ENCODE measurements around the gene SLC35E1. TPM values are rescaled to one million over a fixed set of nuclear protein-coding genes. Genes with fewer than 3 reads are reported as not detected.

SLC35E1 gene
- total and polyA plus RNA-seq, 9 donors: 17.6 to 39.7 (median 30.2) TPM

DNA sequence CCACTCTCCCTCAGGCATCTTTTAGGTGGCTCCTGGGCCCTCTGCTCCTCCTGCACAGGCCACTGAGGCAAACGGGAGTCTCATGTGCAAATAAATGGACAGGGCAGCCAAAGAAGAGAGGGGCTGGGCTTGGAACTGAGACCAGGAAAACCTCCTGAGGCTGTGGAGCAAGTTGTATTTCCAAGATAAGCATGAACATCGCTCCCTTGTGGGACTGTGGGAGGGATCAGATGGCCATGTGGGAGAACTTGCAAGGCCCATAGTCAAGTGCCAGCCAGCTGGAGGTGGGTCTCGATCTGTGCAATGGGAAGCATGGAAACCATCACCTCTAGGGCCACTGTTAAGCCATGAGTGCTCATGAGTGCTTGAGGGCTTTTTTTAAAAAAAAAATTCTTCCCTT, 30.9 kb upstream of the SLC35E1 start:
- Histone ChIP-seq H3K27ac (no peak overlapping the region), H3K9me3 (no peaks in the 10 kb centered on the region), H3K36me3 (no peaks in the 10 kb centered on the region), H3K4me1 (ENCODE audit: insufficient read depth) (peaks cover 15% of the 10 kb centered on the region), H3K27me3 (no peaks in the 10 kb centered on the region), H3K4me3 (no peak overlapping the region)
- intact Hi-C loops (cut with DNase I): no loop called here
- TF ChIP-seq, protein P1, sequence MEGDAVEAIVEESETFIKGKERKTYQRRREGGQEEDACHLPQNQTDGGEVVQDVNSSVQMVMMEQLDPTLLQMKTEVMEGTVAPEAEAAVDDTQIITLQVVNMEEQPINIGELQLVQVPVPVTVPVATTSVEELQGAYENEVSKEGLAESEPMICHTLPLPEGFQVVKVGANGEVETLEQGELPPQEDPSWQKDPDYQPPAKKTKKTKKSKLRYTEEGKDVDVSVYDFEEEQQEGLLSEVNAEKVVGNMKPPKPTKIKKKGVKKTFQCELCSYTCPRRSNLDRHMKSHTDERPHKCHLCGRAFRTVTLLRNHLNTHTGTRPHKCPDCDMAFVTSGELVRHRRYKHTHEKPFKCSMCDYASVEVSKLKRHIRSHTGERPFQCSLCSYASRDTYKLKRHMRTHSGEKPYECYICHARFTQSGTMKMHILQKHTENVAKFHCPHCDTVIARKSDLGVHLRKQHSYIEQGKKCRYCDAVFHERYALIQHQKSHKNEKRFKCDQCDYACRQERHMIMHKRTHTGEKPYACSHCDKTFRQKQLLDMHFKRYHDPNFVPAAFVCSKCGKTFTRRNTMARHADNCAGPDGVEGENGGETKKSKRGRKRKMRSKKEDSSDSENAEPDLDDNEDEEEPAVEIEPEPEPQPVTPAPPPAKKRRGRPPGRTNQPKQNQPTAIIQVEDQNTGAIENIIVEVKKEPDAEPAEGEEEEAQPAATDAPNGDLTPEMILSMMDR (IDR thresholded peaks at IDR 0.05): no peak
- TF ChIP-seq EP300 (IDR thresholded peaks at IDR 0.05): no peak
- no peak for TF ChIP-seq POLR2A (IDR thresholded peaks at IDR 0.05)
- no peak for DNase-seq
- 33 to 46% (median 42%) methylated on average over 3 of the region's 3 CpGs for WGBS, 3 donors

- Histone ChIP-seq H3K27ac (no peak overlapping the region), H3K4me1 (ENCODE audit: insufficient read depth) (peaks cover 12% of the 10 kb centered on the region), H3K9me3 (no peaks in the 10 kb centered on the region), H3K4me3 (no peak overlapping the region), H3K27me3 (no peaks in the 10 kb centered on the region), H3K36me3 (no peaks in the 10 kb centered on the region)
- TF ChIP-seq EP300 (IDR thresholded peaks at IDR 0.05) (no peak), POLR2A (IDR thresholded peaks at IDR 0.05) (no peak)
- TF ChIP-seq, protein P1 (IDR thresholded peaks at IDR 0.05): no peak
- no peak for DNase-seq
- WGBS, 3 donors: 82 to 89% (median 84%) methylated on average over 20 of the region's 20 CpGs
- intact Hi-C loops (cut with DNase I): no loop called here
These were observed 29.3 kb upstream of the SLC35E1 start for GRCh38 chr19:16601378-16602052.

DNA sequence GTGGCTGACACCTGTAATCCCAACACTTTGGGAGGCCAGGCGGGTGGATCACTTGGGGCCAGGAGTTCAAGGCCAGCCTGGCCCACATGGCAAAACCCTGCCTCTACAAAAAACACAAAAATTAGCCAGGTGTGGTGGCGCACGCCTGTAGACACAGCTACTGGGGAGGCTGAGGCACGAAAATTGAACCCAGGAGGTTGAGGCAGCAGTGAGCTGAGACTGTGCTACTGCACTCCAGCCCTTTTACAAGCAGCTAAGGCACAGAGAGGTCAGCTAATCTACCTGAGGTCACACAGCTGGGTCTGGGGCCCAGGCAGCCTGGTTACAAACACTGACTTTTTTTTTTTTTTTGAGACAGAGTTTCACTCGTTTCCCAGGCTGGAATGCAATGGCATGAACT, 28.6 kb upstream of the SLC35E1 start:
- H3K9me3 ChIP-seq: no peaks in the 10 kb centered on the region
- no peaks in the 10 kb centered on the region for H3K36me3 ChIP-seq
- no peaks in the 10 kb centered on the region for H3K27me3 ChIP-seq
- no peak overlapping the region for H3K27ac ChIP-seq
- no peak overlapping the region for H3K4me3 ChIP-seq
- TF ChIP-seq, protein P1 (IDR thresholded peaks at IDR 0.05): no peak
- no peak for TF ChIP-seq EP300 (IDR thresholded peaks at IDR 0.05)
- no peak for TF ChIP-seq POLR2A (IDR thresholded peaks at IDR 0.05)
- intact Hi-C loops (cut with DNase I): no loop called here
- WGBS, 3 donors: 85 to 90% (median 85%) methylated on average over 5 of the region's 5 CpGs
- no peak for DNase-seq
- H3K4me1 ChIP-seq (ENCODE audit: insufficient read depth): peaks cover 12% of the 10 kb centered on the region

- H3K27me3 ChIP-seq: no peaks in the 10 kb centered on the region
- H3K4me1 ChIP-seq (ENCODE audit: insufficient read depth): peaks cover 12% of the 10 kb centered on the region
- no peak overlapping the region for H3K27ac ChIP-seq
- 74 to 98% (median 83%) methylated on average over 5 to 6 of the region's 6 CpGs for WGBS, 3 donors
- intact Hi-C loops (cut with DNase I): no loop called here
- TF ChIP-seq POLR2A (IDR thresholded peaks at IDR 0.05): no peak
- TF ChIP-seq EP300 (IDR thresholded peaks at IDR 0.05): no peak
- TF ChIP-seq, protein P1 (IDR thresholded peaks at IDR 0.05): no peak
- H3K9me3 ChIP-seq: no peaks in the 10 kb centered on the region
- no peak overlapping the region for H3K4me3 ChIP-seq
- no peaks in the 10 kb centered on the region for H3K36me3 ChIP-seq
- no peak for DNase-seq
These were observed 27.6 kb upstream of the SLC35E1 start for GRCh38 chr19:16599655-16600346.
